GM12878 (cell line): Measurements from ENCODE around the gene PHPT1. TPM values are rescaled to one million over a fixed set of nuclear protein-coding genes. Genes with fewer than 3 reads are reported as not detected.

ENCODE experiments used
- ATAC-seq: fragments of 200-7000 bp; cut with Tn5 transposase; 3 replicates; pipeline ENCODE4 v1.9.1; 2020; ENCODE audit warnings: mild to moderate bottlenecking, moderate library complexity
- BruUV-seq: library from RNA; stranded (reverse); fragments of 400-500 nt; replicated peaks from 2 replicates; lab custom pipeline; 2021; lab: Mats Ljungman, UMichigan
- CTCF ChIA-PET: fragments of 300-600 bp; sonication (Branson Sonifier 250); formaldehyde crosslinking; extraction: SDS; loops from one replicate; lab custom pipeline; 2021; ENCODE audit warnings: inconsistent platforms; lab: Yijun Ruan, JAX
- POLR2A ChIA-PET: fragments of 350-600 bp; formaldehyde crosslinking; extraction: SDS; loops from one replicate; lab custom pipeline; 2021; ENCODE audit warnings: inconsistent platforms; lab: Charles Lee
- RAD21 ChIA-PET: fragments of 300-600 bp; sonication (Branson Sonifier 250); formaldehyde crosslinking; loops from one replicate; lab custom pipeline; 2023; ENCODE audit warnings: antibody characterized with exemption; ENCODE audit not compliant: unreplicated experiment; lab: Charles Lee
- SMC1A ChIA-PET: fragments of 300-600 bp; sonication (Branson Sonifier 250); formaldehyde crosslinking; loops from one replicate; lab custom pipeline; 2023; ENCODE audit not compliant: unreplicated experiment, uncharacterized antibody; lab: Charles Lee
- DNase-seq: peaks from one replicate; pipeline ENCODE4 v3.0.0-alpha.2; 2011; ENCODE audit warnings: low read depth, low spot score
- FAIRE-seq: peaks from 3 replicates; lab custom pipeline; 2011; peaks lifted over from hg19 to GRCh38; lab: Jason Lieb, UNC
- H2AFZ ChIP-seq: 2 replicates; pipeline ENCODE4 v1.6.0; 2011; ENCODE audit warnings: low read depth, low read length, control low read depth; ENCODE audit not compliant: control insufficient read depth
- H3K27ac ChIP-seq: 2 replicates; pipeline ENCODE4 v1.5.1; 2011; ENCODE audit warnings: control low read depth; ENCODE audit not compliant: control insufficient read depth, insufficient read depth
- H3K27me3 ChIP-seq, 2 experiments: replicated peaks in 1 of 2; 2 replicates each; pipeline versions ENCODE4 v1.6.0 to v1.6.1; 2011; ENCODE audit warnings: low read length in 1 of 2; ENCODE audit not compliant: control insufficient read depth in 2 of 2, insufficient read depth in 2 of 2
- H3K36me3 ChIP-seq, 2 experiments: 2 replicates each; pipeline ENCODE4 v1.5.1; 2011; ENCODE audit warnings: low read length in 1 of 2; ENCODE audit not compliant: control insufficient read depth in 2 of 2, insufficient read depth in 2 of 2
- H3K4me1 ChIP-seq: 2 replicates; pipeline ENCODE4 v1.6.1; 2011; ENCODE audit warnings: mild to moderate bottlenecking, low read length, moderate library complexity, mixed read lengths; ENCODE audit not compliant: control insufficient read depth, insufficient read depth
- H3K4me2 ChIP-seq: 2 replicates; pipeline ENCODE4 v1.6.0; 2011; ENCODE audit warnings: control low read depth; ENCODE audit not compliant: control insufficient read depth, insufficient read depth
- H3K4me3 ChIP-seq: fragments of 200-600 bp; sonication (generic); 2 replicates; pipeline ENCODE4 v1.5.1; 2016
- H3K79me2 ChIP-seq: 2 replicates; pipeline ENCODE4 v1.6.0; 2011; ENCODE audit warnings: low read length; ENCODE audit not compliant: control insufficient read depth, insufficient read depth
- H3K9ac ChIP-seq: 2 replicates; pipeline ENCODE4 v1.8.0; 2011; ENCODE audit warnings: low read length, control low read depth, mixed read lengths; ENCODE audit not compliant: control insufficient read depth, insufficient read depth
- H3K9me3 ChIP-seq: replicated peaks from 3 replicates; pipeline ENCODE4 v1.5.1; 2011; ENCODE audit warnings: mild to moderate bottlenecking, low read length; ENCODE audit not compliant: control insufficient read depth, insufficient read depth
- H4K20me1 ChIP-seq: 2 replicates; pipeline ENCODE4 v1.6.0; 2011; ENCODE audit not compliant: control insufficient read depth, insufficient read depth
- ATF2 ChIP-seq: IDR thresholded peaks from 2 replicates; pipeline ENCODE4 v1.6.1; 2012; ENCODE audit warnings: low read length, inconsistent platforms
- FOS ChIP-seq: IDR thresholded peaks from 3 replicates; pipeline ENCODE4 v1.6.1; 2011; ENCODE audit warnings: borderline replicate concordance; ENCODE audit not compliant: insufficient read length; ENCODE audit errors: extremely low read depth
- FOXM1 ChIP-seq: IDR thresholded peaks from 2 replicates; pipeline ENCODE4 v1.6.1; 2012; ENCODE audit warnings: low read depth, mild to moderate bottlenecking, inconsistent platforms, low read length, moderate library complexity
- IRF4 ChIP-seq: IDR thresholded peaks from 2 replicates; pipeline ENCODE4 v1.6.1; 2011; ENCODE audit warnings: low read depth, low read length
- NBN ChIP-seq: fragments of 450-650 bp; IDR thresholded peaks from 2 replicates; pipeline ENCODE4 v1.6.1; 2016
- POLR2A ChIP-seq: IDR thresholded peaks from 2 replicates; pipeline ENCODE4 v1.6.1; 2011; ENCODE audit warnings: low read depth, mild to moderate bottlenecking, low read length
- REST ChIP-seq: IDR thresholded peaks from 2 replicates; pipeline ENCODE4 v1.6.1; 2012; ENCODE audit warnings: mild to moderate bottlenecking, low read depth, low read length
- TCF3 ChIP-seq: IDR thresholded peaks from 2 replicates; pipeline ENCODE4 v1.6.1; 2012; ENCODE audit warnings: low read depth, mild to moderate bottlenecking, low read length, borderline replicate concordance; ENCODE audit not compliant: insufficient read depth
- WRNIP1 ChIP-seq: IDR thresholded peaks from 2 replicates; pipeline ENCODE4 v1.6.1; 2011; ENCODE audit warnings: low read depth, low read length, improper control_type of control experiment, borderline replicate concordance
- ZNF592 ChIP-seq: fragments of 450-650 bp; IDR thresholded peaks from 2 replicates; pipeline ENCODE4 v1.6.1; 2017; ENCODE audit warnings: mild to moderate bottlenecking, moderate library complexity
- WGBS: methylation state at CpG from one replicate; pipeline ENCODE4 v1.1.6; 2016; ENCODE audit warnings: low lambda C conversion rate; ENCODE audit not compliant: insufficient replicate concordance, insufficient coverage; ENCODE audit errors: missing lambda C conversion rate; 5-methylcytosine and 5-hydroxymethylcytosine counted together
- in situ Hi-C: fragments of 300-500 bp; cut with MboI; formaldehyde crosslinking; loops from 9 replicates; pipeline ENCODE4 v1.14.3; 2018; ENCODE audit warnings: mixed read lengths
- intact Hi-C: fragments of 100-400 bp; cut with micrococcal nuclease; formaldehyde crosslinking; loops from one replicate; pipeline ENCODE4 v1.14.2; 2022; ENCODE audit not compliant: unreplicated experiment
- polyA plus RNA-seq, 11 experiments: library from polyadenylated mRNA; depleted of rRNA in 4 of 11; unstranded in 6 of 11; stranded (reverse) in 5 of 11; fragments of >200 nt; fragmentation: Nextera tagmentation in 4 of 11; fragmentation: Illumina TruSeq in 1 of 11; extraction: Ambion mirVana in 4 of 11; extraction: Trizol in 1 of 11; gene quantifications; 1 replicate in 1 of 11; 2 replicates in 10 of 11; pipeline versions ENCODE4 v1.2.1 to v1.2.3, GENCODE V29; 2011 to 2016; ENCODE audit warnings: inconsistent platforms in 2 of 11, missing spikeins in 2 of 11, low read depth in 1 of 11
- total RNA-seq, 4 experiments: library from RNA; depleted of rRNA in 3 of 4; stranded (reverse); fragments of >200 nt in 3 of 4; fragmentation: Illumina TruSeq in 1 of 4; extraction: Trizol in 1 of 4; gene quantifications; 2 replicates each; pipeline versions ENCODE4 v1.2.1 to v1.2.3, GENCODE V29; 2013 to 2021

PHPT1 gene
- total and polyA plus RNA-seq, 10 of the 15 experiments (the other 5 are each of a cell fraction or from before 2014, with no cell fraction given): 56.2 to 323 (median 140) TPM

- ChIA-PET POLR2A (no interaction called here), CTCF (interaction anchor here (0.7 kb wide), 1 partner anchor 189 kb away, joined by 3 read pairs; no protein-coding TSS in a partner anchor)
- in situ Hi-C loops: no loop called here
These were observed 46.8 kb downstream of the PHPT1 start for GRCh38 chr9:136896027-136896426.

More at GRCh38 chr9:136896027-136896426, 46.8 kb downstream of the PHPT1 start:
- Histone ChIP-seq H3K27me3 (no peaks in the 10 kb centered on the region), H3K9me3 (no peaks in the 10 kb centered on the region), H3K27ac (no peak overlapping the region), H2AFZ (no peak overlapping the region), H4K20me1 (no peaks in the 10 kb centered on the region), H3K4me3 (no peak overlapping the region), H3K4me2 (no peak overlapping the region), H3K9ac (no peak overlapping the region), H3K4me1 (peaks cover 42% of the 10 kb centered on the region), H3K36me3 (peaks cover 10 to 22% of the 10 kb centered on the region in 2 experiments), H3K79me2 (peaks cover 61% of the 10 kb centered on the region)
- intact Hi-C loops: no loop called here
- TF ChIP-seq IRF4: no peak
- TF ChIP-seq ATF2: no peak
- TF ChIP-seq FOXM1: no peak
- TF ChIP-seq TCF3: no peak
- no peak for TF ChIP-seq REST
- no peak for TF ChIP-seq ZNF592
- no peak for TF ChIP-seq NBN
- no peak for TF ChIP-seq FOS
- no peak for TF ChIP-seq WRNIP1
- TF ChIP-seq POLR2A: no peak
- no TSS peak for BruUV-seq
- ChIA-PET SMC1A (no interaction called here), RAD21 (no interaction called here)
- 80% methylated on average over 11 of the region's 11 CpGs for WGBS
- no peak for FAIRE-seq
- ATAC-seq: no peak
- DNase-seq: no peak
